OCI-LY1 (cell line): ENCODE measurements around the gene AVP.

Experiments used
- CTCF ChIP-seq: fragments of 200-600 bp; sonication (generic), shearing (Covaris generic); IDR thresholded peaks from 2 replicates; pipeline ENCODE4 v1.5.1; 2017; ENCODE audit warnings: mild to moderate bottlenecking, antibody characterized with exemption, low read length, moderate library complexity, mixed read lengths
- EZH2 ChIP-seq: fragments of 200-600 bp; sonication (generic), shearing (Covaris generic); IDR thresholded peaks from 2 replicates; pipeline ENCODE4 v1.8.0; 2017; ENCODE audit warnings: borderline replicate concordance, mixed run types, mild to moderate bottlenecking, antibody characterized with exemption, low read length, moderate library complexity, mixed read lengths

- TF ChIP-seq CTCF (no peak), EZH2 (no peak)
These were observed 1.1 kb upstream of the AVP start for GRCh38 chr20:3085571-3086072.
